ENCODE measurements around the gene CHKA.
"Not testable (repeated sequence)": the region's sequence is repeated elsewhere in the genome, so short reads cannot be mapped to it uniquely, and the experiment has no call there.

Gene CHKA

GRCh38 chr11:68115285-68115684 lies 5.9 kb downstream of the CHKA start:
- DNase-seq: no peak

- peak; percentile 10 for DNase-seq
Measured at GRCh38 chr11:68113986-68114385, 7.2 kb downstream of the CHKA start.

- no peak for DNase-seq
Measured at GRCh38 chr11:68107689-68108088, 13.5 kb downstream of the CHKA start.

- DNase-seq: no peak
Measured at GRCh38 chr11:68106165-68106940, 14.8 kb downstream of the CHKA start.

- peak; percentile 18 for DNase-seq
Measured at GRCh38 chr11:68099474-68100405, 21.4 kb downstream of the CHKA start.

- no peak for DNase-seq
Measured at GRCh38 chr11:68099057-68099456, 22.1 kb downstream of the CHKA start.

- DNase-seq: no peak
Measured at GRCh38 chr11:68096962-68097361, 24.2 kb downstream of the CHKA start.

GRCh38 chr11:68093565-68093964 lies 27.6 kb downstream of the CHKA start:
- DNase-seq: no peak

GRCh38 chr11:68092946-68093345 lies 28.2 kb downstream of the CHKA start:
- DNase-seq: not testable (repeated sequence)

GRCh38 chr11:68092411-68092810 lies 28.8 kb downstream of the CHKA start:
- DNase-seq: no peak

GRCh38 chr11:68090706-68091105 lies 30.5 kb downstream of the CHKA start:
- no peak for DNase-seq

GRCh38 chr11:68090287-68090686 lies 30.9 kb downstream of the CHKA start:
- no peak for DNase-seq

- DNase-seq: no peak
Measured at GRCh38 chr11:68089679-68090078, 31.5 kb downstream of the CHKA start.

GRCh38 chr11:68083517-68083916 lies 37.7 kb downstream of the CHKA start:
- DNase-seq: no peak

- no peak for DNase-seq
Measured at GRCh38 chr11:68082481-68082880, 38.7 kb downstream of the CHKA start.

GRCh38 chr11:68081691-68082090 lies 39.5 kb downstream of the CHKA start:
- no peak for DNase-seq

GRCh38 chr11:68080860-68081259 lies 40.3 kb downstream of the CHKA start:
- no peak for DNase-seq

- no peak for DNase-seq
Measured at GRCh38 chr11:68077617-68078582, 43.3 kb downstream of the CHKA start.

GRCh38 chr11:68076371-68077042 lies 44.7 kb downstream of the CHKA start:
- no peak for DNase-seq

- DNase-seq: no peak
Measured at GRCh38 chr11:68074584-68075352, 46.4 kb downstream of the CHKA start.
